Breast epithelium (tissue), 4 donors: Measurements from ENCODE around the gene UQCC5. TPM values are rescaled to one million over a fixed set of nuclear protein-coding genes. Genes with fewer than 3 reads are reported as not detected.

Source experiments
- DNase-seq, 2 donors: peaks; one replicate each; pipeline ENCODE4 v3.0.0-alpha.2; 2019; ENCODE audit warnings: low spot score in 2 of 2
- H3K27ac ChIP-seq, 2 donors: fragments of 200-600 bp; sonication (generic) in 1 of 2; one replicate each; pipeline ENCODE4 v1.5.1; 2016 to 2019; ENCODE audit warnings: mild to moderate bottlenecking in 1 of 2
- H3K27me3 ChIP-seq, 2 donors: fragments of 200-600 bp; sonication (generic) in 1 of 2; one replicate each; pipeline versions ENCODE4 v1.5.1 to v1.6.0; 2017 to 2019; ENCODE audit warnings: control low read depth in 1 of 2, mild to moderate bottlenecking in 1 of 2
- H3K36me3 ChIP-seq: fragments of 200-600 bp; one replicate; pipeline ENCODE4 v1.5.1; 2019
- H3K4me1 ChIP-seq, 2 donors: fragments of 200-600 bp; sonication (generic); one replicate each; pipeline ENCODE4 v1.5.1; 2016 to 2019; ENCODE audit warnings: control low read depth in 1 of 2
- H3K4me3 ChIP-seq, 3 donors: fragments of 200-600 bp; sonication (generic); 1 replicate in 2 of 3; 2 replicates in 1 of 3; pipeline ENCODE4 v1.5.1; 2016 to 2019; ENCODE audit warnings: mild to moderate bottlenecking in 3 of 3, moderate library complexity in 2 of 3
- H3K9me3 ChIP-seq, 2 donors: fragments of 200-600 bp; sonication (generic) in 1 of 2; one replicate each; pipeline ENCODE4 v1.5.1; 2016 to 2019; ENCODE audit warnings: control low read depth in 1 of 2
- POLR2A ChIP-seq: fragments of 450-650 bp; IDR thresholded peaks from one replicate; pipeline ENCODE4 v1.6.1; 2016; ENCODE audit warnings: antibody characterized with exemption, mild to moderate bottlenecking, moderate library complexity
- POLR2AphosphoS5 ChIP-seq, 3 donors: sonication (generic); formaldehyde crosslinking; IDR thresholded peaks; one replicate each; pipeline ENCODE4 v1.6.1; 2017; ENCODE audit warnings: antibody characterized with exemption in 3 of 3
- intact Hi-C: fragments of 100-400 bp; cut with DNase I; formaldehyde crosslinking; loops from one replicate; pipeline ENCODE4 v1.15.1; 2023; ENCODE audit warnings: low total_unique reads
- total RNA-seq, 3 donors: library from RNA; depleted of rRNA; stranded (reverse); fragments of >200 nt; gene quantifications; one replicate each; pipeline ENCODE4 v1.1.0, GENCODE V29; 2016
- TF ChIP-seq, protein P1 (sequence below), 3 donors: fragments of 450-650 bp; IDR thresholded peaks; one replicate each; pipeline ENCODE4 v1.5.1; 2016 to 2017; ENCODE audit warnings: antibody characterized with exemption in 3 of 3, mild to moderate bottlenecking in 3 of 3, moderate library complexity in 3 of 3

The UQCC5 gene
- total RNA-seq, 3 donors from 2014 or later = 1.3 to 14.1 (median 1.8) TPM

DNA sequence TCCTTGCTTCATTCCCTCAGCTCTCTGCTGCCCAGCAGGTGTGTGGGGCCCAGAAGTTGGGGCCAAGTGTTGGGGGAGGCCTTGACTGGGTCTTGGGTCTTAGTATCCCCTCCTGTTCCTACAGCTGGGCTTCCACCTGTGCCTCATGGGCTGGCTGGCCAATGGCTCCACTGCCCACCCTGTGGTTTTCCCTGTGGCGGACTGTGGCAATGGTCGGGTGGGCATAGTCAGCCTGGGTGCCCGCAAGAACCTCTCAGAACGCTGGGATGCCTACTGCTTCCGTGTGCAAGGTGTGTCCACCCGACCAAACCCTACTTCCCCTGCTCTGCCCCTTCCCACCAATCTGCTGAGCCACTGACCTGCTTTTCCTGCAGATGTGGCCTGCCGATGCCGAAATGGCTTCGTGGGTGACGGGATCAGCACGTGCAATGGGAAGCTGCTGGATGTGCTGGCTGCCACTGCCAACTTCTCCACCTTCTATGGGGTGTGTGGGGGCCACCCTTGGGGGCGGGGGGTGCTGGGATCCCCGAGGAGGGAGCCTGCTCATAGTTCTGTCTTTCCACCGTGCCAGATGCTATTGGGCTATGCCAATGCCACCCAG, 13.7 kb upstream of the UQCC5 start:
- no peak for DNase-seq
- peak overlapping the region in 1 of 2 donors; percentile 3 for H3K27ac ChIP-seq
- intact Hi-C loops = no loop called here
- no peaks in the 10 kb centered on the region for H3K27me3 ChIP-seq
- no peaks in the 10 kb centered on the region for H3K9me3 ChIP-seq
- no peak for TF ChIP-seq POLR2A
- TF ChIP-seq POLR2AphosphoS5 (IDR thresholded peaks at IDR 0.05) = no peak
- TF ChIP-seq, protein P1, sequence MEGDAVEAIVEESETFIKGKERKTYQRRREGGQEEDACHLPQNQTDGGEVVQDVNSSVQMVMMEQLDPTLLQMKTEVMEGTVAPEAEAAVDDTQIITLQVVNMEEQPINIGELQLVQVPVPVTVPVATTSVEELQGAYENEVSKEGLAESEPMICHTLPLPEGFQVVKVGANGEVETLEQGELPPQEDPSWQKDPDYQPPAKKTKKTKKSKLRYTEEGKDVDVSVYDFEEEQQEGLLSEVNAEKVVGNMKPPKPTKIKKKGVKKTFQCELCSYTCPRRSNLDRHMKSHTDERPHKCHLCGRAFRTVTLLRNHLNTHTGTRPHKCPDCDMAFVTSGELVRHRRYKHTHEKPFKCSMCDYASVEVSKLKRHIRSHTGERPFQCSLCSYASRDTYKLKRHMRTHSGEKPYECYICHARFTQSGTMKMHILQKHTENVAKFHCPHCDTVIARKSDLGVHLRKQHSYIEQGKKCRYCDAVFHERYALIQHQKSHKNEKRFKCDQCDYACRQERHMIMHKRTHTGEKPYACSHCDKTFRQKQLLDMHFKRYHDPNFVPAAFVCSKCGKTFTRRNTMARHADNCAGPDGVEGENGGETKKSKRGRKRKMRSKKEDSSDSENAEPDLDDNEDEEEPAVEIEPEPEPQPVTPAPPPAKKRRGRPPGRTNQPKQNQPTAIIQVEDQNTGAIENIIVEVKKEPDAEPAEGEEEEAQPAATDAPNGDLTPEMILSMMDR (IDR thresholded peaks at IDR 0.05) = no peak
- no peak overlapping the region for H3K4me3 ChIP-seq
- peaks cover 3 to 12% of the 10 kb centered on the region in 2 donors for H3K4me1 ChIP-seq
- H3K36me3 ChIP-seq = no peaks in the 10 kb centered on the region

DNA sequence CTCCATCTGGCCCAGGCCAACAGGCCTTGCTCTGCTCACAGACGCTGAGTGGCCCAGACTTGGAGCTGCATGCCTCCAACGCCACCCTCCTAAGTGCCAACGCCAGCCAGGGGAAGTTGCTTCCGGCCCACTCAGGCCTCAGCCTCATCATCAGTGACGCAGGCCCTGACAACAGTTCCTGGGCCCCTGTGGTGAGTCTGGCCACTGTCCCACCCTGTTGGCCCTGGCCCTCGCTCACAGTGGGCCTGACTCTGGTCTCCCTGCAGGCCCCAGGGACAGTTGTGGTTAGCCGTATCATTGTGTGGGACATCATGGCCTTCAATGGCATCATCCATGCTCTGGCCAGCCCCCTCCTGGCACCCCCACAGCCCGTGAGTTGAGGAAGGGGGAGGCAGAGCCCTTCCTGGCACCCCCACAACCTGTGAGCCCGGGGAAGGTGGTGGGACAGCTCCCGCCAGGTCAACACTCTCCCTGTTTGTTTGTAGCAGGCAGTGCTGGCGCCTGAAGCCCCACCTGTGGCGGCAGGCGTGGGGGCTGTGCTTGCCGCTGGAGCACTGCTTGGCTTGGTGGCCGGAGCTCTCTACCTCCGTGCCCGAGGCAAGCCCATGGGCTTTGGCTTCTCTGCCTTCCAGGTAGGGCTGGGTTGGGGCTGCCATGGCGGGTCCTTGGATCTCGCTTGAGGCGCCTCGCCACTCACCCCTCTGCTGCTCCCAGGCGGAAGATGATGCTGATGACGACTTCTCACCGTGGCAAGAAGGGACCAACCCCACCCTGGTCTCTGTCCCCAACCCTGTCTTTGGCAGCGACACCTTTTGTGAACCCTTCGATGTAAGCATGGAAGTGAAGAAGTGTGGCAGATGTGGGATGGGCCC, 12.8 kb upstream of the UQCC5 start:
- no peaks in the 10 kb centered on the region for H3K36me3 ChIP-seq
- H3K4me1 ChIP-seq = peaks cover 3 to 12% of the 10 kb centered on the region in 2 donors
- intact Hi-C loops = no loop called here
- H3K27ac ChIP-seq = peak overlapping the region; percentile 29 to 75
- no peaks in the 10 kb centered on the region for H3K27me3 ChIP-seq
- TF ChIP-seq POLR2A (no peak), POLR2AphosphoS5 (IDR thresholded peaks at IDR 0.05) (no peak)
- TF ChIP-seq, protein P1 (IDR thresholded peaks at IDR 0.05) = no peak
- no peak overlapping the region for H3K4me3 ChIP-seq
- no peaks in the 10 kb centered on the region for H3K9me3 ChIP-seq
- no peak for DNase-seq

DNA sequence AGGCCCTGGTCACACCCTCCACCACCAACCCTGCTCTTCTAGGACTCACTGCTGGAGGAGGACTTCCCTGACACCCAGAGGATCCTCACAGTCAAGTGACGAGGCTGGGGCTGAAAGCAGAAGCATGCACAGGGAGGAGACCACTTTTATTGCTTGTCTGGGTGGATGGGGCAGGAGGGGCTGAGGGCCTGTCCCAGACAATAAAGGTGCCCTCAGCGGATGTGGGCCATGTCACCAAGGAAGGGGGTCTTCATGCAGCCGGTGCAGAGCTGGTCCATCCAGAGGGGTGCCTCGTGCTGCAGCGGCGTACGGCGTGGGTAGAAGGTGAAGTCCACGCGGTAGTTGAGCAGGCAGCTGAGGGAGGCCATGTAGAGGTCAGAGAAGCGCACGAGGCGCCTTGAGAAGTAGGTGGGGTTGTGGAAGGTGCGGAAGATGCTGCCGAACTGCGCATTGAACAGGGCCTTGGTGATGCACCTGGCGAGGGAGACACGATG, 12.1 kb upstream of the UQCC5 start:
- Histone ChIP-seq H3K36me3 (no peaks in the 10 kb centered on the region), H3K27me3 (no peaks in the 10 kb centered on the region), H3K4me3 (no peak overlapping the region), H3K4me1 (peaks cover 3 to 12% of the 10 kb centered on the region in 2 donors), H3K9me3 (no peaks in the 10 kb centered on the region), H3K27ac (peak overlapping the region; percentile 75 to 79)
- DNase-seq = no peak
- TF ChIP-seq POLR2A (no peak), POLR2AphosphoS5 (IDR thresholded peaks at IDR 0.05) (no peak)
- TF ChIP-seq, protein P1 (IDR thresholded peaks at IDR 0.05) = no peak
- intact Hi-C loops = no loop called here

DNA sequence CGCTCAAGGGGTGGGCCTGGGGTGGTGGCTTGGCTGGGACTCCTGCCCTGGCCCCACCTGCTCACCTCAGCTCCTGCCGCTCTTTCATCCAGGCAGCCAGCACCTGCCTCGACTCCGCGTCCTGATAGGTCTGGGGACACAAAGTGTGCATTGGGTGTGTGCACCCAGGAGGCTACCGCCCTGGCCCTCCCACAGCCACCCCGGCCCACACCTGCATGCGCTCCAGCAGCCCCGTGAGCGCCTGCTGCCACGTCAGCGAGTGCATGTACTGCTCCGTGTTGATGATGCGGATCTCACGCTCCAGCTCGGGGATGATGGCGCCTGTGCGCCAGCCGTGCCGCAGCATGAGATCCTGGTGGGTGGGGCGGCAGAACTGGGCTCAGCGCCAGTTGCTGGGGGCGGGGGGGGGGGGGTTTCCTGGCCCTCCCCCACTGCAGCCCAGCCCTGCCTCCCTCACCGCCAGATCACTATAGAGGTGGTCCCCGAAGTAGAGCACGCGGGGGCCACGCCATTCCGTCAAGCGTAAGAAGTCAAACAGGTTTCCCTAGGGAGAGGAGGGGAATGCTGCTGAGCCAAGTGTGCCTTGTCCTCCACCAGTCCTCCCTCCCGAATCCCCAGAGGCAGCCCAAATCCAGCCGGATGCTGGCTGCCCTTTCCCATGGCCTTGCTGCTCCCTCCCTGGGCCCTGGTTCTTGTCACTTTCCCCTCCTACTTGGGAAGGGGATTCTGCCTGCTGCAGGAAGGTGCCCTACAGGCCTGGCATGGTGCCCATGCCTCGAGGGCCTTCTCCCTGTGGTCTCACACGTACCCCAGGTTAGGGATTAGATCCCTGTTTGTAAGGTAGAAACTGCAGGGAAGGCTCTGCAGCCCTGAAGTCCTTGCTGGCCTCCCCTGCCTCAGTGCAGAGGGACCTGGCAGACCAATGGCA, 11.4 kb upstream of the UQCC5 start:
- DNase-seq = peak; percentile 60 to 62
- intact Hi-C loops = no loop called here
- no peaks in the 10 kb centered on the region for H3K36me3 ChIP-seq
- TF ChIP-seq, protein P1 (IDR thresholded peaks at IDR 0.05) = no peak
- TF ChIP-seq POLR2A (no peak), POLR2AphosphoS5 (IDR thresholded peaks at IDR 0.05) (no peak)
- no peaks in the 10 kb centered on the region for H3K9me3 ChIP-seq
- H3K27ac ChIP-seq = peak overlapping the region; percentile 75 to 79
- H3K4me1 ChIP-seq = peaks cover 3 to 12% of the 10 kb centered on the region in 2 donors
- no peaks in the 10 kb centered on the region for H3K27me3 ChIP-seq
- peak overlapping the region in 2 of 3 donors; percentile 39 to 58 for H3K4me3 ChIP-seq
